HepG2 (cell line): ENCODE data around the gene TF. TPM values are rescaled to one million over a fixed set of nuclear protein-coding genes. Genes with fewer than 3 reads are reported as not detected.

Source experiments
- ATAC-seq: fragments of 200-7000 bp; cut with Tn5 transposase; 3 replicates; pipeline ENCODE4 v1.9.1; 2020; ENCODE audit warnings: mild to moderate bottlenecking, moderate library complexity
- BruUV-seq: library from RNA; stranded (reverse); fragments of 400-500 nt; replicated peaks from 2 replicates; lab custom pipeline; 2021; lab: Mats Ljungman, UMichigan
- CTCF ChIA-PET: fragments of 300-600 bp; formaldehyde crosslinking; extraction: SDS; loops from one replicate; lab custom pipeline; 2021; ENCODE audit warnings: low total read pairs, inconsistent platforms, low intra/inter-chr PET ratio; lab: Yijun Ruan, JAX
- POLR2A ChIA-PET: fragments of 350-600 bp; sonication (Branson Sonifier 250); formaldehyde crosslinking; loops from one replicate; lab custom pipeline; 2020; ENCODE audit warnings: antibody characterized with exemption, inconsistent platforms; lab: Yijun Ruan, JAX
- DNase-seq: peaks from one replicate; pipeline ENCODE4 v3.0.0-alpha.2; 2015; ENCODE audit warnings: low spot score
- FAIRE-seq: peaks from 3 replicates; lab custom pipeline; 2011; peaks lifted over from hg19 to GRCh38; lab: Jason Lieb, UNC
- H2AFZ ChIP-seq: one replicate; pipeline ENCODE4 v1.6.1; 2011; ENCODE audit warnings: low read length, inconsistent platforms
- H3K27ac ChIP-seq: fragments of 300-600 bp; 3 replicates; pipeline ENCODE4 v1.8.0; 2011; ENCODE audit warnings: mixed run types, mild to moderate bottlenecking, mixed read lengths, low read length, inconsistent platforms; ENCODE audit not compliant: insufficient read depth; ENCODE audit errors: extremely low read length
- H3K27me3 ChIP-seq, 2 experiments: fragments of 200-600 bp in 1 of 2; 2 replicates in 1 of 2; 3 replicates in 1 of 2; pipeline versions ENCODE4 v1.6.0 to v1.8.0; 2011; ENCODE audit warnings: low read length in 2 of 2, mild to moderate bottlenecking in 2 of 2, moderate library complexity in 2 of 2, inconsistent platforms in 1 of 2; ENCODE audit not compliant: insufficient read depth in 2 of 2, control insufficient read depth in 1 of 2
- H3K36me3 ChIP-seq, 2 experiments: fragments of 200-600 bp in 1 of 2; replicated peaks in 1 of 2; 2 replicates in 1 of 2; 3 replicates in 1 of 2; pipeline versions ENCODE4 v1.5.1 to v1.8.0; 2011; ENCODE audit warnings: low read length in 2 of 2, inconsistent platforms in 1 of 2; ENCODE audit not compliant: insufficient read depth in 2 of 2, control insufficient read depth in 1 of 2
- H3K4me1 ChIP-seq: 2 replicates; pipeline ENCODE4 v1.5.1; 2012; ENCODE audit warnings: low read length, inconsistent platforms; ENCODE audit not compliant: insufficient read depth
- H3K4me2 ChIP-seq: 2 replicates; pipeline ENCODE4 v1.6.0; 2011; ENCODE audit warnings: low read depth, low read length, inconsistent platforms
- H3K4me3 ChIP-seq, 3 experiments: fragments of 200-600 bp in 1 of 3; sonication (generic), shearing (Covaris generic) in 1 of 3; replicated peaks in 1 of 3; 2 replicates each; pipeline ENCODE4 v1.5.1; 2011 to 2016; ENCODE audit warnings: low read length in 3 of 3, inconsistent platforms in 2 of 3, low read depth in 2 of 3, mild to moderate bottlenecking in 2 of 3, control low read depth in 1 of 3, mixed read lengths in 1 of 3; ENCODE audit not compliant: insufficient read depth in 1 of 3
- H3K79me2 ChIP-seq: one replicate; pipeline ENCODE4 v1.6.1; 2011; ENCODE audit warnings: low read length, inconsistent platforms; ENCODE audit not compliant: insufficient read depth
- H3K9ac ChIP-seq: 2 replicates; pipeline ENCODE4 v1.6.0; 2011; ENCODE audit warnings: mild to moderate bottlenecking, low read depth, low read length, inconsistent platforms; ENCODE audit not compliant: insufficient read depth
- H3K9me3 ChIP-seq: 2 replicates; pipeline ENCODE4 v1.5.1; 2012; ENCODE audit warnings: mild to moderate bottlenecking, low read length
- H4K20me1 ChIP-seq: 2 replicates; pipeline ENCODE4 v1.6.0; 2011; ENCODE audit warnings: inconsistent platforms, mild to moderate bottlenecking, low read length, moderate library complexity; ENCODE audit not compliant: insufficient read depth
- CSRNP1 ChIP-seq: sonication (generic); formaldehyde crosslinking; IDR thresholded peaks from 2 replicates; pipeline ENCODE4 v1.8.1; 2023; ENCODE audit warnings: mild to moderate bottlenecking, missing genetic modification reagents
- POLR2A ChIP-seq, 2 experiments: IDR thresholded peaks; 2 replicates each; pipeline ENCODE4 v1.6.1; 2011; ENCODE audit warnings: low read depth in 2 of 2, low read length in 2 of 2, mild to moderate bottlenecking in 1 of 2, moderate library complexity in 1 of 2; ENCODE audit not compliant: insufficient read depth in 1 of 2
- RBFOX2 ChIP-seq: fragments of 200-400 bp; formaldehyde crosslinking; IDR thresholded peaks from 2 replicates; pipeline ENCODE4 v1.6.1; 2017; ENCODE audit warnings: low read depth, mild to moderate bottlenecking, low read length
- RBM22 ChIP-seq: fragments of 200-400 bp; formaldehyde crosslinking; optimal IDR thresholded peaks from 2 replicates; pipeline ENCODE3; 2017; ENCODE audit warnings: mild to moderate bottlenecking, low read length, moderate library complexity
- SIN3B ChIP-seq: fragments of 150-350 bp; IDR thresholded peaks from 2 replicates; pipeline ENCODE4 v1.6.1; 2014; ENCODE audit warnings: low read length
- SIX1 ChIP-seq: sonication (generic); formaldehyde crosslinking; IDR thresholded peaks from 2 replicates; pipeline ENCODE4 v1.4.0; 2020; ENCODE audit warnings: missing genetic modification reagents, borderline replicate concordance
- TOPORS ChIP-seq: sonication (generic); formaldehyde crosslinking; IDR thresholded peaks from 2 replicates; pipeline ENCODE4 v1.8.0; 2023; ENCODE audit warnings: mild to moderate bottlenecking, missing genetic modification reagents
- ZMAT3 ChIP-seq: sonication (generic); formaldehyde crosslinking; conservative IDR thresholded peaks from 2 replicates; pipeline ENCODE4 v1.7.0; 2021; ENCODE audit warnings: missing genetic modification reagents
- ZNF124 ChIP-seq: sonication (generic); formaldehyde crosslinking; IDR thresholded peaks from 2 replicates; pipeline ENCODE4 v1.4.0; 2020; ENCODE audit warnings: missing genetic modification reagents
- ZNF256 ChIP-seq: sonication (generic); formaldehyde crosslinking; conservative IDR thresholded peaks from 2 replicates; pipeline ENCODE4 v1.4.0; 2020; ENCODE audit warnings: missing genetic modification reagents
- WGBS: methylation state at CpG from one replicate; pipeline ENCODE4 v1.1.6; 2017; ENCODE audit warnings: low lambda C conversion rate; 5-methylcytosine and 5-hydroxymethylcytosine counted together
- in situ Hi-C: cut with HindIII; loops from 2 replicates; pipeline ENCODE4 v1.10.0; 2017; ENCODE audit warnings: low pct_unique_long_range_greater_than_20kb; ENCODE audit not compliant: extremely low pct_ligation_motif_present
- intact Hi-C: fragments of 100-400 bp; cut with micrococcal nuclease; formaldehyde crosslinking; loops from one replicate; pipeline ENCODE4 v1.10.0; 2022; ENCODE audit not compliant: unreplicated experiment
- polyA plus RNA-seq, 8 experiments: library from polyadenylated mRNA; depleted of rRNA in 3 of 8; stranded (reverse) in 7 of 8; unstranded in 1 of 8; fragments of >200 nt; fragmentation: Illumina TruSeq in 4 of 8; extraction: Trizol in 4 of 8; gene quantifications; 2 replicates each; pipeline versions ENCODE4 v1.2.1 to v1.2.3, GENCODE V29; 2011 to 2016; ENCODE audit warnings: low read depth in 4 of 8, missing spikeins in 1 of 8, mixed read lengths in 1 of 8; ENCODE audit not compliant: insufficient read depth in 1 of 8
- total RNA-seq, 5 experiments: library from RNA; depleted of rRNA; stranded (reverse); fragments of >200 nt; fragmentation: Illumina TruSeq; extraction: Trizol; gene quantifications; 2 replicates each; pipeline ENCODE4 v1.2.3, GENCODE V29; 2016; ENCODE audit warnings: low read depth in 1 of 5

Gene TF
- total and polyA plus RNA-seq, 2 of the 13 experiments (the other 11 are each of a cell fraction or from before 2014, with no cell fraction given) = 10,074 to 11,821 TPM

GRCh38 chr3:133753107-133753778 lies 7.0 kb downstream of the TF start (continued):
- TF ChIP-seq ZNF124 (CRISPR knock-in tag) = no peak

DNA sequence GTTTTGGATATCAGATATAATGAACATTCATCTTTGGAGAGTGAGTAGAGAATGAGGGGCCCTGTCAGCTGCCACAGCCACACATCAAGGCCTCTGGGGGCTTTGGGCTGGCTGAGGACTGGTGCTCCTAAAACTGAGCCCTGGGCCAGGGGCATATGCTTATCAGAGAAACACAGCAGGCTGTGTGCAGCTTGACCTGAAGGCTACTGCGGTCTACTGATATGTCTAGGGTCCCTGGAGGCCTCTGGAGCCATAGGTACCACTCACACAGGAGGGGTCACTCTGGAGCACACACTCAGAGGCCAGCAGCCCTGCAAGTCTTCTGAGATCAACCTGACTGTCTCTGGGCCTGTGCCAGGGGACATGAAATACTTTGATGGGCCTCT lies 7.6 kb downstream of the TF start:
- Histone ChIP-seq H2AFZ (no peak overlapping the region), H3K36me3 (peaks cover 48 to 84% of the 10 kb centered on the region in 2 experiments), H4K20me1 (peaks cover 94% of the 10 kb centered on the region), H3K4me3 (no peak overlapping the region), H3K27ac (no peak overlapping the region), H3K4me1 (peaks cover 68% of the 10 kb centered on the region), H3K27me3 (no peaks in the 10 kb centered on the region), H3K79me2 (peaks cover 40% of the 10 kb centered on the region), H3K4me2 (no peak overlapping the region), H3K9me3 (no peaks in the 10 kb centered on the region), H3K9ac (no peak overlapping the region)
- intact Hi-C loops (no loop called here), in situ Hi-C loops (no loop called here)
- DNase-seq = no peak
- POLR2A ChIA-PET = interaction anchor here (1.1 to 1.7 kb wide), 4 partner anchors 11 to 84 kb away, joined by 3 to 9 read pairs (median 4); no protein-coding TSS in a partner anchor
- no TSS peak for BruUV-seq
- TF ChIP-seq TOPORS (CRISPR knock-in tag) (0 out of 2 replicates have a peak, but pooled peaks have one; percentile 42), SIX1 (CRISPR knock-in tag) (0 out of 2 replicates have a peak, but pooled peaks have one; percentile 3), CSRNP1 (CRISPR knock-in tag) (0 out of 2 replicates have a peak, but pooled peaks have one; percentile 44), ZMAT3 (no peak), SIN3B (no peak), RBFOX2 (peak; percentile 59; the same call in 1 of the 2 replicates), ZNF256 (CRISPR knock-in tag) (0 out of 2 replicates have a peak, but pooled peaks have one; percentile 26), RBM22 (peak; percentile 2), POLR2A (IDR thresholded peaks at IDR 0.05; ENCODE audit: insufficient read depth in 1 of 2, low read depth in 2 of 2, low read length in 2 of 2) (peak in 1 of 2 experiments; percentile 48; a peak in 1 of 4 replicates)
- no peak; the same call in 1 of the 3 replicates for ATAC-seq
- no peak for FAIRE-seq
- CTCF ChIA-PET = no interaction called here
- WGBS = no CpG with 5 or more reads among the region's 1 CpG
